GM12891 (cell line): ENCODE data around the gene FUT8.
"Not testable (repeated sequence)": the region's sequence is repeated elsewhere in the genome, so short reads cannot be mapped to it uniquely, and the experiment has no call there.

ENCODE experiments used
- DNase-seq: peaks from one replicate; pipeline ENCODE4 v3.0.0; 2011; ENCODE audit warnings: low spot score; ENCODE audit not compliant: insufficient read length
- FAIRE-seq: peaks from 2 replicates; lab custom pipeline; 2011; peaks lifted over from hg19 to GRCh38; lab: Jason Lieb, UNC
- PAX5 ChIP-seq: IDR thresholded peaks from 2 replicates; pipeline ENCODE4 v1.6.1; 2011; ENCODE audit warnings: low read length, moderate library complexity, mild to moderate bottlenecking; ENCODE audit not compliant: insufficient read depth, severe bottlenecking
- POLR2A ChIP-seq: IDR thresholded peaks from 2 replicates; pipeline ENCODE4 v1.6.1; 2011; ENCODE audit warnings: low read depth, low read length, control low read depth
- POLR2AphosphoS5 ChIP-seq: IDR thresholded peaks from 2 replicates; pipeline ENCODE4 v1.6.1; 2011; ENCODE audit warnings: low read depth, low read length, control low read depth
- POU2F2 ChIP-seq: IDR thresholded peaks from 2 replicates; pipeline ENCODE4 v1.6.1; 2011; ENCODE audit warnings: low read depth, mild to moderate bottlenecking, control low read depth, low read length, moderate library complexity
- SPI1 ChIP-seq: IDR thresholded peaks from 2 replicates; pipeline ENCODE4 v1.6.1; 2011; ENCODE audit warnings: low read depth, low read length, control low read depth
- TAF1 ChIP-seq: IDR thresholded peaks from 2 replicates; pipeline ENCODE4 v1.6.1; 2011; ENCODE audit warnings: low read depth, low read length, control low read depth

Gene FUT8

GRCh38 chr14:65627315-65627714 is 214.8 kb downstream of the FUT8 start:
- FAIRE-seq (no peak), DNase-seq (no peak)
- no peak for TF ChIP-seq PAX5
- TF ChIP-seq POLR2AphosphoS5 = no peak
- no peak for TF ChIP-seq POU2F2
- TF ChIP-seq POLR2A = no peak
- no peak for TF ChIP-seq SPI1
- no peak for TF ChIP-seq TAF1

DNA sequence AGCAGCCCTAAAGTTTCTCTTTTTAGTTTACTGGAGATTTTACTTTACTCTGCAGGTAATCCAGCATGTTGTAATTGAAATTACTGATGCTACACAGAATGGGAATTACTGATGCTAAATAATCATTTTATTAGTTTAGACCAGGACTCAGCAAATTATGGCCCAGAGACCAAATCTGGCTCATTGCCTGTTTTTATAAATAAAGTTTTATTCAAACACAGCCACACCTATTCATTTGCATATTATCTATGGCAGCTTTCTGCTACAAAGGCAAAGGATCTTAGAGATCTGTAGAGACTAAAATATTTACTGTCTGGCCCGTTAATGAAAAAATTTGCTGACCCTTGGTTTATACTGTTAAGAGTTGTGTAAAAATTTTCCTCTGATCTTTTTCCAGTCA is 216.1 kb downstream of the FUT8 start:
- FAIRE-seq (no peak), DNase-seq (no peak)
- TF ChIP-seq PAX5 = no peak
- no peak for TF ChIP-seq POLR2A
- TF ChIP-seq SPI1 = no peak
- no peak for TF ChIP-seq POLR2AphosphoS5
- no peak for TF ChIP-seq TAF1
- TF ChIP-seq POU2F2 = no peak

DNA sequence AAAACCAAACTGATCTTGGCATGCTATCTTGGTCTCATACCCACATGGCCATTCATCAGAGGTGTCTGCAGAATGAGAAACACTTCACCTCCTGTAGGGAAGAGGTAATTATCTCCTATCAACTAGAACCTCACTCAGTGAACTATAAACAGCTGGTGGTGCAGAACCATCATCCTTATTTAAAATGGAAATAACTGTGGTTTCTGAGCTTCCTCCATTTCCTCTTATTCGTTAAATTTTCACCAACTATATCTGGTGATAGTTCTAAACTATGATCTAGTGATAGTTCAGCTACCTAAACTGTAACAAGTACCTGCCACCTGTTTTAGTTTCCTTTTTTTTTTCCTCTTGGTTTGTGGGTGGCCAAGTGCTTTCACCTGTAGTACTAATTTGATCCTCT is 218.5 kb downstream of the FUT8 start:
- TF ChIP-seq PAX5 (no peak), SPI1 (0 out of 2 replicates have a peak, but pooled peaks have one; percentile 18)
- DNase-seq (no peak), FAIRE-seq (peak; percentile 85)

DNA sequence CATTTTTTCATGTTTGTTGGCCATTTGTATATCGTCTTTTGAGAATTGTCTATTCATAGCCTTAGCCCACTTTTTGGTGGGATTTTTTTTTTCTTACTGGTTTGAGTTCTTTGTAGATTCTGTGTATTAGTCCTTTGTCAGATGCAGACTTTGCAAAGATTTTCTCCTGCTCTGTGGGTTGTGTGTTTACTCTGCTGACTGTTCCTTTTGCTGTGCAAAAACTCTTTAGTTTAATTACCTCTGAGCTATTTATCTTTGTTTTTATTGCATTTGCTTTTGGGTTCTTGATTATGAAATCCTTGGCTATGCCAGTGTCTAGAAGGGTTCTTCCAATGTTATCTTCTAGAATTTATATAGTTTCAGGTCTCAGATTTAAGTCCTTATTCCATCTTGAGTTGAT is 220.0 kb downstream of the FUT8 start:
- TF ChIP-seq POU2F2 (no peak), PAX5 (no peak), POLR2A (no peak), POLR2AphosphoS5 (no peak), TAF1 (no peak), SPI1 (no peak)
- DNase-seq (no peak), FAIRE-seq (no peak)

DNA sequence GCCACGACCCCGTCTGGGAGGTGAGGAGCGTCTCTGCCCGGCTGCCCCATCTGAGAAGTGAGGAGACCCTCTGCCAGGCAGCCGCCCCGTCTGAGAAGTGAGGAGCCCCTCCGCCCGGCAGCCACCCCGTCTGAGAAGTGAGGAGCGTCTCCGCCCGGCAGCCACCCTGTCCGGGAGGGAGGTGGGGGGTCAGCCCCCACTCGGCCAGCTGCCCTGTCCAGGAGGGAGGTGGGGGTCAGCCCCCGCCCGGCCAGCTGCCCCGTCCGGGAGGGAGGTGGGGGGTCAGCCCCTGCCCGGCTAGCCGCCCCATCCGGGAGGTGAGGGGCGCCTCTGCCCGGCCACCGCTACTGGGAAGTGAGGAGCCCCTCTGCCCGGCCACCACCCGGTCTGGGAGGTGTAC is 221.1 kb downstream of the FUT8 start:
- FAIRE-seq, DNase-seq: not testable (repeated sequence)

DNA sequence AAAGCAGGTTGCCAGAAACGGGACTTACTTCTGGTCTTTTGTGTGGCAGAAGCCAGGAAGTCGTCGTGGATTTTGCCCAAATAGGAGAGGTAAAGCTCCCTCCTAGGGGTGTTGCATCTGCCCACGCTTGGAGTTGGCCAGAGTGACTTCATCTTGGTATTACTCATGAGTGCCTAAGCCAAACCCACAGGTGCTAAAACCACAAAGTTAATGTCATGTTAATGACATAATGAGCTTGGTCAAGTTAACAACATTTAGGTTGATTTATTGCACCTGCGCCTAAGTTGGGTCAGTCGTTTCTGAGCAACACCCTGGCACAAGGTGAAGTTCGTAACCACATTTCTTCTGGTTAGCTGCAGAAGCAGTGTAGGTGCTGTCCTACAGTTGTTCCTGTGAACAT is 225.2 kb downstream of the FUT8 start:
- FAIRE-seq (peak; percentile 92), DNase-seq (peak; percentile 32)
- TF ChIP-seq TAF1 (no peak), POU2F2 (peak; percentile 74), POLR2AphosphoS5 (no peak), POLR2A (no peak)

- FAIRE-seq (no peak), DNase-seq (no peak)
- TF ChIP-seq POLR2AphosphoS5 (no peak), SPI1 (no peak), TAF1 (no peak), POLR2A (no peak), POU2F2 (no peak), PAX5 (no peak)
These were observed 226.7 kb downstream of the FUT8 start for GRCh38 chr14:65639216-65639615.

DNA sequence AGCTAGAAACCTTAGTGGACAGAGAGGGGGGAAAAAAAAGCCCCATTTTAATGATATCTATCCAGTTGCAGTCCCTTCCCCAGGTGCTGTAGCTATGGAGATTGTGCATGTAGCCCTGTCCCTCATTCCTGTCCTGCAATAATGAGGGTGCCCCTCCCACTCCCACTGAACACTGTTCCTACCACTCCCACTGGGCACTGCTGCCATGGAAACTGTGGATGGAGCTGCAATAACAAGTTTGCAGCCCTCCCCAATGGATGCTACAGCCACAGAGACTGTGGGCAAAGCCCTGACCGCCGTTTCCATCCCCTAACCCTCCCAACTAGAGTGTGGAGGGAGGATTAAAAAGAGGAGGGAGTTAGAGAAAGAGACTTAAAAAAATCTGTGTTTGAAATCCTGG is 238.3 kb downstream of the FUT8 start:
- TF ChIP-seq POLR2A (no peak), POU2F2 (no peak), SPI1 (no peak), POLR2AphosphoS5 (no peak), TAF1 (no peak), PAX5 (no peak)
- no peak for FAIRE-seq

DNA sequence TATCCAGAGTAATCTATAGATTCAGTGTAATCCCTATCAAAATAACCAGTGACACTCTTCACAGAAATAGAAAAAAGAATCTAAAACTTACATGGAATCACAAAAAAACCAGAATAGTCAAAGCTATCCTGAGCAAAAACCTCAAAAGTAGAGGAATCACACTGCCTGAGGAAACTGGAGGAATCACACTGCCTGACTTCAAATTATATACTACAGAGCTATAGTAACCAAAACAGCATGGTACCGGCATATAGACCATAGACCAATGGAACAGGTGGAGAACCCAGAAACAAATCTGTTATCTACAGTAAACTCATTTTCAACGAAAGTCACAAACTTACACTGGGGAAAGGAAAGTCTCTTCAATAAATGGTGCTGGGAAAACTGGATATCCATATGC is 244.0 kb downstream of the FUT8 start:
- TF ChIP-seq POU2F2 (no peak), PAX5 (no peak), SPI1 (no peak), TAF1 (no peak), POLR2AphosphoS5 (no peak), POLR2A (no peak)
- FAIRE-seq = no peak

More for the DNA sequence above, 238.3 kb downstream of the FUT8 start:
- DNase-seq = no peak

DNA sequence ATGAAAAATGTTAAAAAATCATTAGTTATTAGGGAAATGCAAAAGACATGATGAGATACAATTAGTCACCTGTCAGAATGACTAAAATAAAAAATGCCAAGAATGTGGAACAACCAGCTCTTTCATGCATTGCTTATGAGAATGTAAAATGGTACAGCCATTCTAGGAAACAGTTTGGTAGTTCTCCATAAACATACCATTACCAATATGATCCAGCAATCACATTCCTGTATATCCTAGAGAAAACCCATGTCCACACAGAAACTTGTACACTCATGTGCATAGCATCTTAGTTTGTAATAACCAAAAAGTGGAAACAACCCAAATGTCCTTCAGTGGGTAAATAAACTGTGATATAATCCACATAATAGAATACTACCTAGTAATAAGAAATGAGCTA is 245.7 kb downstream of the FUT8 start:
- TF ChIP-seq POLR2AphosphoS5 (no peak), SPI1 (no peak), POU2F2 (no peak), POLR2A (no peak), PAX5 (no peak), TAF1 (no peak)
- no peak for DNase-seq
- FAIRE-seq = no peak

More for the DNA sequence above, 244.0 kb downstream of the FUT8 start:
- DNase-seq = no peak

DNA sequence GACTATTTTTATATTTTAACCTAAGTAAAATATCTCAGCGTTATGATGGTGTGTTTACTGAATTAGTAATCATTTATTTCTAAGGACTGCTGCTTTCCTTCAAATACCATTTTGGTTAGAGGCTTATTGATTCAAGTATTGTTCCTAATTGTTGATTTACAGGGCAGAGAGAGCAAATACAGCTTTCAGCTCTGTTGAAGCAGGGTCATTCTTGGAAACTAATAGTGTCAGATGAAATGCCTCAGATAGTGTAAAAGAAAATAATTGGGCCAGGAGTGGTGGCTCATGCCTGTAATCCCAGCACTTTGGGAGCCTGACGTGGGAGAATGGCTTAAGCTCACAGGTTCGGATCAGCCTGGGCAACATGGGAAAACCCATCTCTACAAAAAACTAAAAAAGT is 249.3 kb downstream of the FUT8 start:
- FAIRE-seq (no peak), DNase-seq (no peak)
- TF ChIP-seq SPI1 = no peak
- TF ChIP-seq POLR2A = no peak
- no peak for TF ChIP-seq TAF1
- TF ChIP-seq POU2F2 = no peak
- no peak for TF ChIP-seq PAX5
- TF ChIP-seq POLR2AphosphoS5 = no peak
